GM19023 (cell line): Measurements from ENCODE around the gene ZNF438.
"Not testable (repeated sequence)": the region's sequence is repeated elsewhere in the genome, so short reads cannot be mapped to it uniquely, and the experiment has no call there.

Source experiments
- ATAC-seq: cut with Tn5 transposase; IDR thresholded peaks from one replicate; pipeline ENCODE4 v1.9.1; 2021; ENCODE audit warnings: mild to moderate bottlenecking, moderate library complexity; ENCODE audit not compliant: unreplicated experiment

The ZNF438 gene

DNA sequence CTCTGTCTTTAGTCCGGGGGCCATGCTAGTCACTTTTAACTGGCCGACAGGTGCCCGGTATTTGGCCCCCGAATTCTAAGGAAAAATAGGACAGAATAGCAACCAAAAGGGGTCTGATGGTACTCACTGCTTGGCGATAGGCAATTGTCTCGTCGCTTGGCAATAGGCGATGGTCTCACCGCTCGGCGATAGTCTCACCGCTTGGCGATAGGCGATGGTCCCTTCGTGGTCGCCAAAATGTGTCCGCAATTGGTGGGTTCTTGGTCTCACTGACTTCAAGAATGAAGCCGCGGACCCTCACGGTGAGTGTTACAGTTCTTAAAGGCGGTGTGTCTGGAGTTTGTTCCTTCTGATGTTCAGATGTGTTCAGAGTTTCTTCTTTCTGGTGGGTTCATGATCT is 130.2 kb downstream of the ZNF438 start:
- ATAC-seq, result not testable (repeated sequence)

- no peak for ATAC-seq
Measured at GRCh38 chr10:30898964-30899363, 132.7 kb downstream of the ZNF438 start.

DNA sequence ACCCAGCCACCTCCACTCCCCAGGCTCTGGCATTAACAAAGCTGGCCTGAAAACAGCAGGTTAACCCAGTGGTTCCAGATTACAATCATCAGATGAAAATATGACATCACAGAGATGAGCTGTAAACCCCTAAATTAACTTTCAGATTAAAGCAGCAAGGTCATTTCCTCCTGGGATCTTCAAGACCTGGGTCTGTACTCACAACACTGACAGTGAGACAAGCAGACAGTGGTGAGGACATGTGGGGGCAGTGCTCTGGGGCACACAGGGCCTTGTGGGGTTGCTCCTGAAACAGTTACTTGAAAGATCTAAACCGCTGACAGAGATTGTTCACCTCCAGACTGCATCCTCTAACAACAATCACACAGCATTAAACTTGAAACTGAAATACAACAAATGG is 134.1 kb downstream of the ZNF438 start:
- no peak for ATAC-seq

GRCh38 chr10:30897048-30897447 is 134.6 kb downstream of the ZNF438 start:
- ATAC-seq, result no peak

DNA sequence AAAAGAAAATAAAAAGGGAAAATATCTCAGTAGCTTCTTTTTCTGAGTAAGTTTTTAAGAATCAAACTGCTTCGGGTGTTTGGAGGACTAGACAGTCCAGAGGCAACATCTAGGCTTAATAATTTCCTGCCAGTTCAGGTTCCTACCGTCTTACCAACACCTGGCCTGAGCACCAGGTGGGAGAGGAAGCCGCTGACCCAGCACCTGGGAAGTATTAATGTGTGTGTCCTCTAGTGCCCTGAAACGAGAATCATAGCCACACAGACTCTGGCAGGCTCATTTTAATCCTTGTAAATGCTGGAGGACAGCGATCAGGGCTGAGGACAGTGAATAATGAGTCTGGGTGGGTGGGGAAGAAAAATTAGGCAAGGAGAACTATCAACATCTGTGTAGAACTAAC is 137.4 kb downstream of the ZNF438 start:
- ATAC-seq, result no peak

DNA sequence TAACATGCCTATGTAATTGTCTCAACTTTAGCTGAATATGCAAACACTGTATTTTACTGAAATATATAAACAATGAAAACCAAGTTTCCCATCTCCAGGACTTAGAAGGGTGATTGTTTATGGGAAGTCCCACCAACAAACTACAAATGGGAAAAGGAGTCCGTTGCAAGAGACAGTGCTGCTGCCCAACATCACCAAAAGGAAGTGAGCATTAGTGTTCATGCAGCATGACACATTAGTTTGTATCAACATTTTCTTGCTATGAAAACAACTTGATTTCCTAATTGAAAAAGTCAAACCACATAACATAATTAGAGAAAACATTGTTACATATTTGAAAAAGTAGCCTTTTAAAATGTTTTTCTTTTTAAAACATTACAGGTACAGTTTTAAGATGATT is 138.5 kb downstream of the ZNF438 start:
- ATAC-seq, result no peak

DNA sequence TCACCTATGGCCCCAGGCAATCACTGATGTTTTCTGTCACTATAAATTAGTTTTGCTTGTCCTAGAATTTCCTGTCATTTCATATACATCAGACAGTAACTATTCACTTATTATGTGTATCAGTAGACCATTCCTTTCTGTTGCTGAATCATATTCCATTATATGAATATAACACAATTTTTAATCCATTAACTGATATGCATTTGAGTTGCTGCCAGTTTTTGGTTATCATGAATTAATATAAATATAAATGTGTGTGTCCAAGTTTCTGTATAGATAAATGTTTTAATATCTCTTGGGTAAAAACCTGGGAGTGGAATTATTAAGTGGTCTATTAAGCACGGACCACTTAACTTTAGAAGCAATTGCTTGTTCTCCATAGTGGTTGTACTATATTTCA is 143.8 kb downstream of the ZNF438 start:
- no peak for ATAC-seq

DNA sequence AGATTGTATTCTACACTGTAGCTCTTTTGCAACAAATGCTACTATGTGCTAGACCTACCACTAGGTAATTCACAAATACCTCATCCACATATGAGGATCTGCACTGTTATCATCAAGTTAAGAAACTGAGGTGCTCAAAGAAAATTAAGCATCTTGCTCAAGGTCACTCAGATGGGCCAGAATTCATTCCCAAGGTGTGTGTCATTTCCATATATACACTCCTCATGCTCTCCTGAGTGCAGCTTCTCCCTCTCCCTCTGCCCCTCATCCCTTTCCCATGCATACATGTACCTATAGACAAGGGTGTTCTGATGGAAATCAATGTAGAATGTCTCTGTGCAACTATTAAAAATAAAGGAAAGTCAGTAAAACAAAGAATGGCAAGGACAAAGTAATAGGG is 146.2 kb downstream of the ZNF438 start:
- ATAC-seq, result no peak

DNA sequence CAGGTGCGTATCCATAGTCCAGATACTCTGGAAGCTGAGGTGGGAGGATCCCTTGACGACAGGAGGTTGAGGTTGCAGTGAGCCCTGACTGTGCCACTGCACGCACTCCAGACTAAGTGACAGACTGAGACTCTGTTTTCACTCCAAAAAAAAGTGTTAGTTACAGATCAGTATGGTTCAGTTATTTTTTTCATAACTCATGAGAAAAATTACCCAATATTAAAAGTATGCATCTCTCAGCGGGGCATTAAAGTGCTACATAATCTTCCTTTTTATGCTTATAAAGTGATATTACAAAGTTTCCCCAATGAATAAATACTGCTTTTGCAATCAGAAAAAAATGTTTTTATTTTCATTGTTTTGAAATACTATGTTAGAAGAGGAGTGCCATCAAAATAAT is 147.9 kb downstream of the ZNF438 start:
- ATAC-seq, result no peak

GRCh38 chr10:30883116-30883515 is 148.5 kb downstream of the ZNF438 start:
- no peak for ATAC-seq

DNA sequence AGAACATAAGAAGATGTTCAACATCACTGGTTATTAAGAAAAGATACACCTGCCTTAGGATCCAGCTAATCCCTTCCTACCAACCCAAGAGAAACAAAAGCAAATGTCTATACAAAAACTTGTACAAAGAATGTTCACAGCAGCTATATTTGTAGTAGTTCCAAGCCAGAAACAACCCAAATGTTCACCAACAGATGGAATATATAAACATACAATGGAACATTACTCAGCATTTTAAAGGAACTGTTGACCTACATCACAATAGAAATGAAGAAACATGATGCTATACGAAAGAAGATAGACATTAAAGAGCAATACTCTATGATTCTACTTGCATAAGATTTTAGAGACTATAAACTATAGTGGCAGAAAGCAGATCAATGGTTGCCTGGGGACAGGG is 149.4 kb downstream of the ZNF438 start:
- no peak for ATAC-seq

- ATAC-seq, result no peak
Measured at GRCh38 chr10:30878920-30879319, 152.7 kb downstream of the ZNF438 start.

DNA sequence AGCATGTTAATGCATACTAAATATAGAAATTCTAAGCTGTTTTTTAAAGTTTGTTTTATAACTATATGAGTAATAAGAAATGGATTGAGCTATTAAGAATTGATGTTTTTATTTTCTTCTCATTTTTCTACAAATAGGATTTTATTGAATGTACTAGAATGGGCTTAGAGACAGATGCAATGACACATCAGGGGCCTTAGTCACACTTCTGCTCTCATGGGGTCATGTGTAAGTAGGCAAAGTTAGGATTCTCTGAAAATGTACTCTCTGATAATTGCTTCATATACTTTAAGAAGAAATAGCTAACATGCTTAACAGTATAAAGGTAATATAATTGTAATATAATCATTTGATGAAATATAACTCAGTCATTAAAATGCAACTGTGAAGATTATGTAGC is 154.6 kb downstream of the ZNF438 start:
- no peak for ATAC-seq

GRCh38 chr10:30873411-30873810 is 158.3 kb downstream of the ZNF438 start:
- no peak for ATAC-seq

GRCh38 chr10:30870896-30871295 is 160.8 kb downstream of the ZNF438 start:
- no peak for ATAC-seq

GRCh38 chr10:30869566-30869965 is 162.1 kb downstream of the ZNF438 start:
- ATAC-seq, result no peak

DNA sequence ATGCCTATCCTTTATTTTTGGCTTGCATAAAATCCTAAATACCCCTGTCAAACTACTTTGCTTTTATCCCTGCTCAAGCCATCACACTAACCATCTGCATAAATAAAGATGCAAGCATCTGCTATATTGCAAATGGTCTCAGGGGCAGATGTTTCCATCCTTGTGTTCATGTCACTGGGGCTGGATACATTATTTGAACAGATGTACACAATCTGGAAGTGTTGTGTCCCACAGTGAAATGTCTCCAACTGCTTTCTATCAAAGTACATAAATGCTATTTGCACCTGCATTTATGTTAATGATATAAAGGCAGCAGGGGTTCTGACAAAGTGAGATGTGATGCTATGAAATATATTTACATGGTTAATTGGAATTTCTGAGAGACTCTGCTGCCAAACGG is 163.1 kb downstream of the ZNF438 start:
- ATAC-seq, result no peak

- no peak for ATAC-seq
Measured at GRCh38 chr10:30866896-30867295, 164.8 kb downstream of the ZNF438 start.

GRCh38 chr10:30865141-30865926 is 166.3 kb downstream of the ZNF438 start:
- no peak for ATAC-seq

DNA sequence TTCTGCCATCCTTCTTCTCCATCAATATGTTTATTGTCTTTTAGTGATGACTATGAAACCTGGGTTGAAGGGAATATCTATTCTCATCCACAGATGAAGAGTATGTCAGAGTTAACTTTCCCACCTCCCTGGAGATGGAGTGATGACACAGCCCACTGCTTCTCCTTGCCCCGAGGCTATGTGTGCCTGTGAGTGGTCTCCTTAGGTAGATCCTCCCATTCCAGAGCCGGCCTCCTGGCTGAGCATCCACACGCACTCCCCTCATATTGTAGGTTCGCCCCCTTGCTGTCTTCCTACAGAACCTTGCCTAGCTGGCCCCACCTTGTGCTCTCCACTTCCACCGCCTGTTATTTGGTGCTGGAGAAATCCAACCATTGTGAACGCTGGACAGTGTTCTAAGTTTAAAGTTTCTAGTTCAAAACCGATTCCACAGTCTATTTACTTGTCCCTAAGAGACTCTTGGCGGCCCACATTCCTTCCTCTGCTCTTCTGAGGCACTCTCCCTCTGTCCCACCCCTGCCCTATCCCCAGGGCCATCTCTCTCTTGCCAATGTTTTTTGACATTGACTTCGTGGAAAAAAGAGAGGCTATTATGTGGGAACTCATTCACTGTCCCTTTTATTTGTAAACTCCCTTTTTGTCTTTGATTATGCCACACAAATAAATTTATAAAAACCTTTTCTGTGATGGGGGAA is 168.0 kb downstream of the ZNF438 start:
- no peak for ATAC-seq

GRCh38 chr10:30862486-30862885 is 169.2 kb downstream of the ZNF438 start:
- ATAC-seq, result no peak

DNA sequence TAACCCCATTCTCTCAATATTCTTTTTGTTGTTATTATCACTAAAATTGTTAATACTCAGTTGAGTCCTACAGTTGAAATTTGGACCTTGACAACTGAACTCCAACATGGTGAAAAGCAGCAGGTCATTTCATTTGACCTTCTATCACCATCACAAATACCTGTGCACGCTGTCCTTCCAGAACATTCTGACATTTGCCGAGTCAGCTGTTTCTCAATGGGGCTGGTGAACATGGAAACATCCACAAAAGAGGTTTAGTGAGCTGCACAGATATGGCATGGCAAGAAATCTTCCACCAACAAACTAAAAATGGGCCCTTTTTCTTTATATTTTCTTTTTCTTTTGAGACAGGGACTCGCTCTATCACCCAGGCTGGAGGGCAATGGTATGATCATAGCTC is 169.7 kb downstream of the ZNF438 start:
- no peak for ATAC-seq

DNA sequence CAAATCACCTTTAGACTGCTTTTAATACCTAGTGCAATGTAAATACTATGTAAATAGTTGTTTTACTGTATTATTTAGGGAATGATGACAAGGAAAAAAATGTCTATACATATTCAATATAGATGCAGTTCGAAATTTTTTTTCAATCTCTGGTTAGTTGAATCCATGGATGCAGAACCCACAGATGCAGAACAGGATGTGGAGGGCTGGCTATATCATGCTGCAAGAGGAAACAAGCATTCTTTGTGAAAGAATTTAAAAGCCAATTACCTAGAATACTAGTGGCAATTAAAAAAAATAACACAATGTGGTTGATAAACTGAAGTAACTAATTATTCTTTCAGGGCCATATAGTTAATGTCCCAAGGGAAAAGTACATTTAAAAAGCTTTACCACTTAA is 170.4 kb downstream of the ZNF438 start:
- no peak for ATAC-seq
